Measurements from ENCODE around the gene TICAM1.

DNA sequence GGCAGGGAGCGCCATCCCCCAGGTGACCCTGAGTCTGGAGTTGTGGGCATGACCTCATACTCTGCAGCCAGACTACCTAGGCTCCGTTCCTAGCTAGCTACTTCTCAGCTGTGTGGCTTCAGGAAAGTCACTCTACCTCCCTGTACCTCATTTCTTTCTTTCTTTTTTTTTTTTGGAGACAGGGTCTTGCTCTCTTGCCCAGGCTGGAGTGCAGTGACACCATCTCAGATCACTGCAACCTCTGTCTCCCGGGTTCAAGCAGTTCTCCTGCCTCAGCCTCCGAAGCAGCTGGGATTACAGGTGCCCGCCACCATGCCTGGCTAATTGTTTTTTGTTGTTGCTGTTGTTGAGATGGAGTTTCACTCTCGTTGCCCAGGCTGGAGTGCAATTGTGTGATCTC is 21.0 kb upstream of the TICAM1 start:
- TF ChIP-seq, protein P1, sequence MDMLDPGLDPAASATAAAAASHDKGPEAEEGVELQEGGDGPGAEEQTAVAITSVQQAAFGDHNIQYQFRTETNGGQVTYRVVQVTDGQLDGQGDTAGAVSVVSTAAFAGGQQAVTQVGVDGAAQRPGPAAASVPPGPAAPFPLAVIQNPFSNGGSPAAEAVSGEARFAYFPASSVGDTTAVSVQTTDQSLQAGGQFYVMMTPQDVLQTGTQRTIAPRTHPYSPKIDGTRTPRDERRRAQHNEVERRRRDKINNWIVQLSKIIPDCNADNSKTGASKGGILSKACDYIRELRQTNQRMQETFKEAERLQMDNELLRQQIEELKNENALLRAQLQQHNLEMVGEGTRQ (IDR thresholded peaks at IDR 0.05; ENCODE audit: low read length) = no peak
- no peak for TF ChIP-seq POLR2AphosphoS5 (IDR thresholded peaks at IDR 0.05; ENCODE audit: low read depth, low read length)
- TF ChIP-seq SIN3A (conservative IDR thresholded peaks at IDR 0.05 in 1 of 2, IDR thresholded peaks at IDR 0.05 in 1 of 2; ENCODE audit: low read depth in 1 of 2, low read length in 2 of 2) = no peak
- TF ChIP-seq ZNF274 (IDR thresholded peaks at IDR 0.05; ENCODE audit: borderline replicate concordance, extremely low read depth, low read length) = no peak
- TF ChIP-seq TAF1 (IDR thresholded peaks at IDR 0.05; ENCODE audit: low read depth, low read length) = no peak
- TF ChIP-seq, protein P2, sequence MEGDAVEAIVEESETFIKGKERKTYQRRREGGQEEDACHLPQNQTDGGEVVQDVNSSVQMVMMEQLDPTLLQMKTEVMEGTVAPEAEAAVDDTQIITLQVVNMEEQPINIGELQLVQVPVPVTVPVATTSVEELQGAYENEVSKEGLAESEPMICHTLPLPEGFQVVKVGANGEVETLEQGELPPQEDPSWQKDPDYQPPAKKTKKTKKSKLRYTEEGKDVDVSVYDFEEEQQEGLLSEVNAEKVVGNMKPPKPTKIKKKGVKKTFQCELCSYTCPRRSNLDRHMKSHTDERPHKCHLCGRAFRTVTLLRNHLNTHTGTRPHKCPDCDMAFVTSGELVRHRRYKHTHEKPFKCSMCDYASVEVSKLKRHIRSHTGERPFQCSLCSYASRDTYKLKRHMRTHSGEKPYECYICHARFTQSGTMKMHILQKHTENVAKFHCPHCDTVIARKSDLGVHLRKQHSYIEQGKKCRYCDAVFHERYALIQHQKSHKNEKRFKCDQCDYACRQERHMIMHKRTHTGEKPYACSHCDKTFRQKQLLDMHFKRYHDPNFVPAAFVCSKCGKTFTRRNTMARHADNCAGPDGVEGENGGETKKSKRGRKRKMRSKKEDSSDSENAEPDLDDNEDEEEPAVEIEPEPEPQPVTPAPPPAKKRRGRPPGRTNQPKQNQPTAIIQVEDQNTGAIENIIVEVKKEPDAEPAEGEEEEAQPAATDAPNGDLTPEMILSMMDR (IDR thresholded peaks at IDR 0.05; ENCODE audit: control extremely low read depth in 1 of 3, insufficient read depth in 1 of 3, low read depth in 1 of 3, low read length in 3 of 3) = no peak
- TF ChIP-seq CEBPB (IDR thresholded peaks at IDR 0.05; ENCODE audit: low read depth, low read length) = no peak
- TF ChIP-seq EZH2 (IDR thresholded peaks at IDR 0.05; ENCODE audit: low read depth, low read length, severe bottlenecking) = no peak
- TF ChIP-seq TCF12 (IDR thresholded peaks at IDR 0.05; ENCODE audit: low read depth, low read length) = no peak
- no peak for TF ChIP-seq POLR2A (IDR thresholded peaks at IDR 0.05; ENCODE audit: control extremely low read depth in 1 of 2, low read depth in 2 of 2, low read length in 2 of 2)
- no peak for TF ChIP-seq KDM5A (IDR thresholded peaks at IDR 0.05; ENCODE audit: low read length)
- TF ChIP-seq, protein P3, sequence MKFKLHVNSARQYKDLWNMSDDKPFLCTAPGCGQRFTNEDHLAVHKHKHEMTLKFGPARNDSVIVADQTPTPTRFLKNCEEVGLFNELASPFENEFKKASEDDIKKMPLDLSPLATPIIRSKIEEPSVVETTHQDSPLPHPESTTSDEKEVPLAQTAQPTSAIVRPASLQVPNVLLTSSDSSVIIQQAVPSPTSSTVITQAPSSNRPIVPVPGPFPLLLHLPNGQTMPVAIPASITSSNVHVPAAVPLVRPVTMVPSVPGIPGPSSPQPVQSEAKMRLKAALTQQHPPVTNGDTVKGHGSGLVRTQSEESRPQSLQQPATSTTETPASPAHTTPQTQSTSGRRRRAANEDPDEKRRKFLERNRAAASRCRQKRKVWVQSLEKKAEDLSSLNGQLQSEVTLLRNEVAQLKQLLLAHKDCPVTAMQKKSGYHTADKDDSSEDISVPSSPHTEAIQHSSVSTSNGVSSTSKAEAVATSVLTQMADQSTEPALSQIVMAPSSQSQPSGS (IDR thresholded peaks at IDR 0.05; ENCODE audit: low read length) = no peak
- TF ChIP-seq GABPA (IDR thresholded peaks at IDR 0.05; ENCODE audit: borderline replicate concordance, insufficient read depth, low read length) = no peak
- no peak for TF ChIP-seq RNF2 (IDR thresholded peaks at IDR 0.05; ENCODE audit: borderline replicate concordance, low read depth, low read length, missing control alignments, poor library complexity, severe bottlenecking)

Measured in H1 (cell line).